Dedifferentiated amniotic fluid mesenchymal stem cell (primary cell): ENCODE measurements around the gene CSGALNACT2.
A peak's percentile ranks its signal among the peaks of the same experiment; 100 is the strongest.
"Not testable (repeated sequence)": the region's sequence is repeated elsewhere in the genome, so short reads cannot be mapped to it uniquely, and the experiment has no call there.

Source experiments
- DNase-seq: peaks from one replicate; pipeline ENCODE4 v3.0.0-alpha.2; 2016; ENCODE audit errors: extremely low spot score

Gene CSGALNACT2

GRCh38 chr10:43145311-43145710, 7.1 kb downstream of the CSGALNACT2 start:
- no peak for DNase-seq

- DNase-seq: not testable (repeated sequence)
These were observed 7.7 kb downstream of the CSGALNACT2 start for GRCh38 chr10:43145936-43146335.

GRCh38 chr10:43151371-43151770, 13.1 kb downstream of the CSGALNACT2 start:
- no peak for DNase-seq

- no peak for DNase-seq
These were observed 15.7 kb downstream of the CSGALNACT2 start for GRCh38 chr10:43153901-43154300.

- no peak for DNase-seq
These were observed 17.0 kb downstream of the CSGALNACT2 start for GRCh38 chr10:43155221-43155620.

- DNase-seq: no peak
These were observed 17.5 kb downstream of the CSGALNACT2 start for GRCh38 chr10:43155741-43156140.

- DNase-seq: no peak
These were observed 18.5 kb downstream of the CSGALNACT2 start for GRCh38 chr10:43156590-43157341.

- no peak for DNase-seq
These were observed 20.4 kb downstream of the CSGALNACT2 start for GRCh38 chr10:43158636-43159035.

- peak; percentile 58 for DNase-seq
These were observed 22.0 kb downstream of the CSGALNACT2 start for GRCh38 chr10:43160046-43160920.

GRCh38 chr10:43160921-43161255, 22.6 kb downstream of the CSGALNACT2 start:
- DNase-seq: no peak

- DNase-seq: no peak
These were observed 24.4 kb downstream of the CSGALNACT2 start for GRCh38 chr10:43162604-43163003.

GRCh38 chr10:43166207-43166879, 28.1 kb downstream of the CSGALNACT2 start:
- no peak for DNase-seq

- no peak for DNase-seq
These were observed 28.7 kb downstream of the CSGALNACT2 start for GRCh38 chr10:43166880-43167497.

- DNase-seq: no peak
These were observed 29.2 kb downstream of the CSGALNACT2 start for GRCh38 chr10:43167498-43167889.

GRCh38 chr10:43170491-43170890, 32.2 kb downstream of the CSGALNACT2 start:
- DNase-seq: no peak

- DNase-seq: no peak
These were observed 34.4 kb downstream of the CSGALNACT2 start for GRCh38 chr10:43172645-43173044.

- DNase-seq: no peak
These were observed 34.9 kb downstream of the CSGALNACT2 start for GRCh38 chr10:43173120-43173519.

GRCh38 chr10:43174969-43175368, 36.7 kb downstream of the CSGALNACT2 start:
- no peak for DNase-seq

GRCh38 chr10:43176271-43176670, 38.0 kb downstream of the CSGALNACT2 start:
- no peak for DNase-seq

GRCh38 chr10:43177595-43177994, 39.4 kb downstream of the CSGALNACT2 start:
- no peak for DNase-seq

- no peak for DNase-seq
These were observed 42.9 kb downstream of the CSGALNACT2 start for GRCh38 chr10:43181146-43181545.

GRCh38 chr10:43183764-43184163, 45.5 kb downstream of the CSGALNACT2 start:
- not testable (repeated sequence) for DNase-seq
